Endodermal cell (in vitro differentiated cells): ENCODE measurements around the gene NCBP3. TPM values are rescaled to one million over a fixed set of nuclear protein-coding genes. Genes with fewer than 3 reads are reported as not detected.

ENCODE experiments used
- DNase-seq: peaks from one replicate; pipeline ENCODE4 v3.0.0-alpha.2; 2017
- H3K27ac ChIP-seq: 2 replicates; pipeline ENCODE4 v1.5.1; 2013; ENCODE audit warnings: mild to moderate bottlenecking, low read depth, low read length, moderate library complexity
- H3K27me3 ChIP-seq: 2 replicates; pipeline ENCODE4 v1.6.1; 2013; ENCODE audit warnings: mild to moderate bottlenecking, low read length, moderate library complexity; ENCODE audit not compliant: insufficient read depth, control insufficient read depth, poor library complexity, severe bottlenecking
- H3K36me3 ChIP-seq: 2 replicates; pipeline ENCODE4 v1.7.0; 2013; ENCODE audit warnings: mild to moderate bottlenecking, low read length, moderate library complexity; ENCODE audit not compliant: control insufficient read depth, insufficient read depth
- H3K4me1 ChIP-seq: one replicate; pipeline ENCODE4 v1.7.0; 2013; ENCODE audit warnings: low read length; ENCODE audit not compliant: control insufficient read depth, insufficient read depth
- H3K4me3 ChIP-seq: 2 replicates; pipeline ENCODE4 v1.5.1; 2013; ENCODE audit warnings: mild to moderate bottlenecking, low read length, moderate library complexity
- H3K9ac ChIP-seq: 2 replicates; pipeline ENCODE4 v1.6.1; 2013; ENCODE audit warnings: mild to moderate bottlenecking, low read length, moderate library complexity; ENCODE audit not compliant: poor library complexity, severe bottlenecking; ENCODE audit errors: extremely low read depth
- H3K9me3 ChIP-seq: 2 replicates; pipeline ENCODE4 v1.6.1; 2013; ENCODE audit warnings: mild to moderate bottlenecking, low read length, moderate library complexity; ENCODE audit not compliant: control insufficient read depth
- H3K27ac Mint-ChIP-seq: 2 replicates; pipeline ENCODE4 v1.8.0; 2020; ENCODE audit warnings: mixed read lengths
- H3K27me3 Mint-ChIP-seq: 2 replicates; pipeline ENCODE4 v1.8.0; 2021; ENCODE audit warnings: mild to moderate bottlenecking, mixed read lengths; ENCODE audit not compliant: insufficient read depth
- H3K36me3 Mint-ChIP-seq: 2 replicates; pipeline ENCODE4 v1.8.0; 2020; ENCODE audit warnings: low read depth, mixed read lengths
- H3K4me1 Mint-ChIP-seq: 2 replicates; pipeline ENCODE4 v1.8.0; 2020; ENCODE audit warnings: mixed read lengths
- H3K4me3 Mint-ChIP-seq: 2 replicates; pipeline ENCODE4 v1.8.0; 2020; ENCODE audit warnings: mild to moderate bottlenecking, moderate library complexity, mixed read lengths
- H3K9me3 Mint-ChIP-seq: 2 replicates; pipeline ENCODE4 v1.8.0; 2020; ENCODE audit warnings: mild to moderate bottlenecking, mixed read lengths
- CTCF ChIP-seq: fragments of 200-600 bp; sonication (generic); conservative IDR thresholded peaks from 2 replicates; pipeline ENCODE4 v1.5.0; 2021; ENCODE audit warnings: antibody characterized with exemption, mild to moderate bottlenecking
- WGBS, 2 experiments: methylation state at CpG; one replicate each; pipeline versions ENCODE4 v1.1.5 to v1.1.7; 2013; ENCODE audit warnings: missing lambda C conversion rate in 2 of 2, mixed read lengths in 1 of 2; ENCODE audit not compliant: insufficient coverage in 1 of 2, insufficient read length in 1 of 2; 5-methylcytosine and 5-hydroxymethylcytosine counted together
- total RNA-seq, 2 donors: library from RNA; stranded (reverse); fragmentation: NEBNext Ultra II Directional in 1 of 2; extraction: Animal tissue kit (Norgen Biotek cat#: 25700) in 1 of 2; gene quantifications; 2 replicates in 1 of 2; 3 replicates in 1 of 2; pipeline ENCODE4 v1.2.1, GENCODE V29; 2021

NCBP3 gene
- total RNA-seq, 2 donors from 2014 or later: 74.5 to 75.9 TPM

- Histone ChIP-seq H3K9me3 (no peaks in the 10 kb centered on the region), H3K27ac (no peak overlapping the region), H3K36me3 (no peaks in the 10 kb centered on the region), H3K27me3 (no peaks in the 10 kb centered on the region), H3K4me1 (no peaks in the 10 kb centered on the region), H3K4me3 (no peak overlapping the region), H3K9ac (no peak overlapping the region)
- Mint-ChIP-seq H3K27me3 (peaks cover 18% of the 10 kb centered on the region), H3K4me1 (peaks cover 3% of the 10 kb centered on the region), H3K9me3 (peaks cover 11% of the 10 kb centered on the region), H3K4me3 (no peak overlapping the region), H3K36me3 (no peaks in the 10 kb centered on the region), H3K27ac (no peak overlapping the region)
- no peak for TF ChIP-seq CTCF
- no peak for DNase-seq
- 83 to 84% methylated on average over 10 of the region's 10 CpGs for WGBS, 2 experiments
Measured at GRCh38 chr17:3852561-3852960, 6.5 kb upstream of the NCBP3 start.

- TF ChIP-seq CTCF: no peak
- Mint-ChIP-seq H3K4me3 (no peak overlapping the region), H3K4me1 (peaks cover 3% of the 10 kb centered on the region), H3K9me3 (peaks cover 11% of the 10 kb centered on the region), H3K36me3 (no peaks in the 10 kb centered on the region), H3K27me3 (peaks cover 18% of the 10 kb centered on the region), H3K27ac (no peak overlapping the region)
- DNase-seq: no peak
- Histone ChIP-seq H3K4me1 (no peaks in the 10 kb centered on the region), H3K9me3 (no peaks in the 10 kb centered on the region), H3K27me3 (no peaks in the 10 kb centered on the region), H3K36me3 (no peaks in the 10 kb centered on the region), H3K9ac (no peak overlapping the region), H3K27ac (no peak overlapping the region), H3K4me3 (no peak overlapping the region)
- 87 to 88% methylated on average over 21 to 24 of the region's 24 CpGs for WGBS, 2 experiments
Measured at GRCh38 chr17:3851461-3852100, 5.5 kb upstream of the NCBP3 start.

GRCh38 chr17:3848229-3848835 is 2.3 kb upstream of the NCBP3 start:
- no peak for DNase-seq
- peaks cover 18% of the 10 kb centered on the region for H3K27me3 Mint-ChIP-seq
- Histone ChIP-seq H3K9ac (no peak overlapping the region), H3K9me3 (no peaks in the 10 kb centered on the region), H3K36me3 (peaks cover 6% of the 10 kb centered on the region), H3K4me3 (no peak overlapping the region), H3K4me1 (peaks cover 5% of the 10 kb centered on the region), H3K27ac (no peak overlapping the region), H3K27me3 (no peaks in the 10 kb centered on the region)
- WGBS, 2 experiments: 85 to 88% methylated on average over 7 to 8 of the region's 9 CpGs
- H3K4me3 Mint-ChIP-seq: no peak overlapping the region
- peaks cover 8% of the 10 kb centered on the region for H3K9me3 Mint-ChIP-seq
- TF ChIP-seq CTCF: no peak
- H3K36me3 Mint-ChIP-seq: peaks cover 8% of the 10 kb centered on the region
- H3K27ac Mint-ChIP-seq: no peak overlapping the region
- peaks cover 10% of the 10 kb centered on the region for H3K4me1 Mint-ChIP-seq
